Fibroblast of lung (primary cell): ENCODE measurements around the gene PIEZO2.

Experiments used
- CTCF ChIP-seq, 2 donors: IDR thresholded peaks in 1 of 2; conservative IDR thresholded peaks in 1 of 2; 1 replicate in 1 of 2; 2 replicates in 1 of 2; pipeline ENCODE4 v1.5.1; 2011 to 2012; ENCODE audit warnings: low read length in 2 of 2, control low read depth in 1 of 2, inconsistent platforms in 1 of 2, low read depth in 1 of 2, mild to moderate bottlenecking in 1 of 2
- EZH2 ChIP-seq: IDR thresholded peaks from 2 replicates; pipeline ENCODE4 v1.5.1; 2012; ENCODE audit warnings: low read length, control low read depth, mild to moderate bottlenecking; ENCODE audit errors: missing control alignments

- TF ChIP-seq CTCF (conservative IDR thresholded peaks at IDR 0.05 in 1 of 2, IDR thresholded peaks at IDR 0.05 in 1 of 2; ENCODE audit: low read depth in 1 of 2, low read length in 2 of 2) (no peak), EZH2 (no peak)
Measured at GRCh38 chr18:10930076-10930475, 219.3 kb downstream of the PIEZO2 start.
